GF-D8 (cell line): ENCODE results near the gene RAB3IL1.

ENCODE experiments used
- DNase-seq: peaks from one replicate; lab custom pipeline; 2025; lab: John Stamatoyannopoulos, UW

Gene RAB3IL1

GRCh38 chr11:61918938-61919704, 1.8 kb upstream of the RAB3IL1 start:
- no peak for DNase-seq

GRCh38 chr11:61918251-61918937, 1.0 kb upstream of the RAB3IL1 start:
- DNase-seq = no peak

- DNase-seq = no peak
Measured at GRCh38 chr11:61916737-61917333, 531 bp downstream of the RAB3IL1 start.

- no peak for DNase-seq
Measured at GRCh38 chr11:61914471-61915171, 2.7 kb downstream of the RAB3IL1 start.

- no peak for DNase-seq
Measured at GRCh38 chr11:61913699-61914395, 3.5 kb downstream of the RAB3IL1 start.

GRCh38 chr11:61912991-61913698, 4.2 kb downstream of the RAB3IL1 start:
- no peak for DNase-seq

GRCh38 chr11:61912530-61912898, 4.9 kb downstream of the RAB3IL1 start:
- peak; percentile 59 for DNase-seq

GRCh38 chr11:61911701-61912529, 5.5 kb downstream of the RAB3IL1 start:
- DNase-seq = no peak

GRCh38 chr11:61911128-61911700, 6.2 kb downstream of the RAB3IL1 start:
- no peak for DNase-seq

GRCh38 chr11:61910187-61911127, 6.9 kb downstream of the RAB3IL1 start:
- no peak for DNase-seq

- no peak for DNase-seq
Measured at GRCh38 chr11:61908730-61909316, 8.5 kb downstream of the RAB3IL1 start.

- no peak for DNase-seq
Measured at GRCh38 chr11:61907871-61908729, 9.3 kb downstream of the RAB3IL1 start.

- no peak for DNase-seq
Measured at GRCh38 chr11:61907282-61907681, 10.1 kb downstream of the RAB3IL1 start.

- DNase-seq = no peak
Measured at GRCh38 chr11:61906522-61906909, 10.8 kb downstream of the RAB3IL1 start.

- DNase-seq = no peak
Measured at GRCh38 chr11:61905801-61906521, 11.4 kb downstream of the RAB3IL1 start.

- no peak for DNase-seq
Measured at GRCh38 chr11:61905067-61905696, 12.2 kb downstream of the RAB3IL1 start.
